GM23248 (cell line): Measurements from ENCODE around the gene ZNF521. TPM values are rescaled to one million over a fixed set of nuclear protein-coding genes. Genes with fewer than 3 reads are reported as not detected.

Source experiments
- DNase-seq: peaks from one replicate; pipeline ENCODE4 v3.0.0-alpha.2; 2015
- H2AFZ ChIP-seq: fragments of 200-600 bp; sonication (generic); 2 replicates; pipeline ENCODE4 v1.6.1; 2016; ENCODE audit warnings: antibody characterized with exemption
- H3F3A ChIP-seq: fragments of 200-600 bp; sonication (generic); 2 replicates; pipeline ENCODE4 v1.6.1; 2016; ENCODE audit warnings: mild to moderate bottlenecking, antibody characterized with exemption, mixed run types; ENCODE audit not compliant: insufficient read depth
- H3K27ac ChIP-seq: fragments of 200-600 bp; sonication (generic); 2 replicates; pipeline ENCODE4 v1.5.1; 2016; ENCODE audit warnings: mild to moderate bottlenecking
- H3K27me3 ChIP-seq: fragments of 200-600 bp; sonication (generic); replicated peaks from 2 replicates; pipeline ENCODE4 v1.6.1; 2016; ENCODE audit warnings: mild to moderate bottlenecking; ENCODE audit not compliant: insufficient read depth
- H3K36me3 ChIP-seq: fragments of 200-600 bp; sonication (generic); 2 replicates; pipeline ENCODE4 v1.6.1; 2016; ENCODE audit warnings: low read depth, mild to moderate bottlenecking
- H3K4me1 ChIP-seq: fragments of 200-600 bp; sonication (generic); 2 replicates; pipeline ENCODE4 v1.6.1; 2016; ENCODE audit warnings: mild to moderate bottlenecking; ENCODE audit not compliant: insufficient read depth
- H3K4me2 ChIP-seq: fragments of 200-600 bp; sonication (generic); one replicate; pipeline ENCODE4 v1.6.1; 2016; ENCODE audit warnings: mild to moderate bottlenecking; ENCODE audit not compliant: unreplicated experiment
- H3K4me3 ChIP-seq: fragments of 200-600 bp; sonication (generic); 2 replicates; pipeline ENCODE4 v1.5.1; 2016; ENCODE audit warnings: mild to moderate bottlenecking
- H3K79me2 ChIP-seq: fragments of 200-600 bp; sonication (generic); 2 replicates; pipeline ENCODE4 v1.6.1; 2016; ENCODE audit warnings: mild to moderate bottlenecking; ENCODE audit not compliant: insufficient read depth
- H3K9ac ChIP-seq: fragments of 200-600 bp; sonication (generic); 2 replicates; pipeline ENCODE4 v1.6.1; 2016; ENCODE audit warnings: mild to moderate bottlenecking
- H3K9me2 ChIP-seq: fragments of 200-600 bp; sonication (generic); 2 replicates; pipeline ENCODE4 v1.6.1; 2016; ENCODE audit warnings: mixed run types, mild to moderate bottlenecking, moderate library complexity; ENCODE audit not compliant: insufficient read depth
- H3K9me3 ChIP-seq: fragments of 200-600 bp; sonication (generic); one replicate; pipeline ENCODE4 v1.6.1; 2017; ENCODE audit warnings: low read depth
- H4K20me1 ChIP-seq: fragments of 200-600 bp; sonication (generic); 2 replicates; pipeline ENCODE4 v1.6.0; 2016; ENCODE audit not compliant: insufficient read depth
- EZH2 ChIP-seq: fragments of 200-600 bp; sonication (generic); IDR thresholded peaks from 2 replicates; pipeline ENCODE4 v1.6.1; 2018; ENCODE audit warnings: antibody characterized with exemption, mild to moderate bottlenecking; ENCODE audit not compliant: insufficient read depth, poor library complexity, severe bottlenecking
- EZH2phosphoT487 ChIP-seq: fragments of 200-600 bp; sonication (generic); IDR thresholded peaks from 2 replicates; pipeline ENCODE4 v1.6.1; 2018; ENCODE audit warnings: antibody characterized with exemption, moderate library complexity, mild to moderate bottlenecking, low read depth; ENCODE audit not compliant: insufficient read depth
- WGBS, 2 experiments: methylation state at CpG; one replicate each; pipeline ENCODE4 v1.1.6; 2015 to 2017; ENCODE audit warnings: low lambda C conversion rate in 2 of 2, low coverage in 1 of 2; ENCODE audit errors: missing lambda C conversion rate in 2 of 2; 5-methylcytosine and 5-hydroxymethylcytosine counted together
- in situ Hi-C: fragments of 300-500 bp; cut with MboI; formaldehyde crosslinking; loops from 2 replicates; pipeline ENCODE4 v1.15.0; 2020
- polyA plus RNA-seq: library from polyadenylated mRNA; unstranded; fragments of >200 nt; fragmentation: Nextera tagmentation; extraction: Ambion mirVana; gene quantifications from 2 replicates; pipeline ENCODE4 v1.2.1, GENCODE V29; 2016
- total RNA-seq: library from RNA; depleted of rRNA; stranded (reverse); fragments of >200 nt; shearing (Covaris generic); gene quantifications from 2 replicates; pipeline ENCODE4 v1.2.3, GENCODE V29; 2014

Gene ZNF521
- total and polyA plus RNA-seq, 2 experiments from 2014 or later, result 7.8 to 17.9 TPM

DNA sequence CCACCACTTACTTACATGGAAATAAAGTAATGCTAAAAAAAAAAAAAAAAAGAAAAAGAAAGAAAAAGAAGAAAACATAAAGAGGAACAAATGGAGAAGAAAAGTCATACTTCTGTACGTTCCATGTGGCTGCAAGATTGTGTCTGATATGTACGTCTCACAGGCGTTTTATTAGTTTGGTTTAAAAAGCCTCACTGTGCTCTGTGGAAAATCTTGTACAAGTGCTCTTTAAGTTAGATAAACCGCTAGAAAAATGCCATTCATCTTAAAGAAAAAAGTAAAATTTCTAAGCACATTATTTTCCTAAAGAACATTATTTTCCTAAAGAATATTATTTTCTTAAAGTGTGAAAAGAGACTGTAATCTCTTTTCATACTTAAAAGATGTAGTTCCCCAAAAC is 165.1 kb downstream of the ZNF521 start:
- Histone ChIP-seq H3F3A (no peaks in the 10 kb centered on the region), H3K9me2 (no peaks in the 10 kb centered on the region), H3K4me2 (no peak overlapping the region), H3K4me3 (no peak overlapping the region), H2AFZ (no peak overlapping the region), H3K9me3 (no peaks in the 10 kb centered on the region), H3K36me3 (no peaks in the 10 kb centered on the region), H3K9ac (no peak overlapping the region), H3K4me1 (no peaks in the 10 kb centered on the region), H4K20me1 (no peaks in the 10 kb centered on the region), H3K27me3 (no peaks in the 10 kb centered on the region), H3K79me2 (no peaks in the 10 kb centered on the region), H3K27ac (no peak overlapping the region)
- DNase-seq, result no peak
- in situ Hi-C loops, result no loop called here
- TF ChIP-seq EZH2 (no peak), EZH2phosphoT487 (no peak)
- WGBS, 2 experiments, result 96 to 97% methylated on average over 4 of the region's 4 CpGs

DNA sequence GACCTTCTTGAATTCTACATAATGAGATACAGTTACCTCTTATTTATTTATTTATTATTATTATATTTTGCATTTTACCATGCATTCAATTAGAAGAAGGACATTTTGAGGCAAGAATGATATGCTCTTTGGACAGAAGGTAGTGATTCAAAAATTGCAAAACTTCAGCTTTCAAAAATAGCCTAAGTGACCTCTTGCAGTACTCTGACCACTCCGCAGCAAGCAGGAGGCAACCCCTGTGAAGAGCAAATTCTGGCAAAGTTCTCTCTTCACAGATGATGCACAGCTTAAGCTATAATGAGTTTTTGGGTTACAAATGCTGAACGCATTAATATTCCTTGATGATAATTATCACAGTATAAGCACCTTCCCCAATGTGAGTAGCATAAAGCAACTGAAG is 170.0 kb downstream of the ZNF521 start:
- no peak for DNase-seq
- no peak overlapping the region for H2AFZ ChIP-seq
- H3F3A ChIP-seq, result no peaks in the 10 kb centered on the region
- no peak overlapping the region for H3K9ac ChIP-seq
- no peak overlapping the region for H3K4me2 ChIP-seq
- 95 to 96% methylated on average over 2 of the region's 2 CpGs for WGBS, 2 experiments
- no peaks in the 10 kb centered on the region for H3K36me3 ChIP-seq
- no peaks in the 10 kb centered on the region for H3K9me2 ChIP-seq
- H3K27me3 ChIP-seq, result no peaks in the 10 kb centered on the region
- H3K4me1 ChIP-seq, result no peaks in the 10 kb centered on the region
- H3K79me2 ChIP-seq, result no peaks in the 10 kb centered on the region
- no peak overlapping the region for H3K4me3 ChIP-seq
- H3K27ac ChIP-seq, result no peak overlapping the region
- TF ChIP-seq EZH2 (no peak), EZH2phosphoT487 (no peak)
- no peaks in the 10 kb centered on the region for H4K20me1 ChIP-seq
- in situ Hi-C loops, result no loop called here
- no peaks in the 10 kb centered on the region for H3K9me3 ChIP-seq

DNA sequence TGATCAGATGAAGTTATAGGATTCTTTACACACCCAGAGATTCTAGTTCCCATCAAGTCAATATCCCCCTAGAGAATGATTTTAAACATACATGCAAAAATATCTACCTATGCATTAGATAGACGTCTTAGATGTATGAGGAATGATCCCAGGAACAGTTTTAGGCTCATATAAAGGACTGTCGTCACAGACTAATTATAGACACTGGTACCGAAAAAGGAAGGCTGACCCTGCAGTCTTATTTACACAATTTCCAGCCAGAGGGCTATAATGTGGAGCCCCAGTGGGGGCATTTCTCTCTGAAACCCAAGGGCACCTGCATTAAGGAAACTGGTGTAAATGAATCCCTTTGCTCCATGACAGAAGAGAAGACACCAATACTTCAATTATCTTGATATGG is 170.4 kb downstream of the ZNF521 start:
- H3K27me3 ChIP-seq, result no peaks in the 10 kb centered on the region
- H3K9ac ChIP-seq, result no peak overlapping the region
- in situ Hi-C loops, result no loop called here
- H3K27ac ChIP-seq, result no peak overlapping the region
- H3K4me3 ChIP-seq, result no peak overlapping the region
- no peaks in the 10 kb centered on the region for H3K9me3 ChIP-seq
- DNase-seq, result no peak
- H3K9me2 ChIP-seq, result no peaks in the 10 kb centered on the region
- H3K4me2 ChIP-seq, result no peak overlapping the region
- no peak overlapping the region for H2AFZ ChIP-seq
- H3K36me3 ChIP-seq, result no peaks in the 10 kb centered on the region
- TF ChIP-seq EZH2, result no peak
- H3K79me2 ChIP-seq, result no peaks in the 10 kb centered on the region
- H3F3A ChIP-seq, result no peaks in the 10 kb centered on the region
- 98% methylated on average over 3 of the region's 3 CpGs for WGBS, 2 experiments
- no peaks in the 10 kb centered on the region for H3K4me1 ChIP-seq
- H4K20me1 ChIP-seq, result no peaks in the 10 kb centered on the region

DNA sequence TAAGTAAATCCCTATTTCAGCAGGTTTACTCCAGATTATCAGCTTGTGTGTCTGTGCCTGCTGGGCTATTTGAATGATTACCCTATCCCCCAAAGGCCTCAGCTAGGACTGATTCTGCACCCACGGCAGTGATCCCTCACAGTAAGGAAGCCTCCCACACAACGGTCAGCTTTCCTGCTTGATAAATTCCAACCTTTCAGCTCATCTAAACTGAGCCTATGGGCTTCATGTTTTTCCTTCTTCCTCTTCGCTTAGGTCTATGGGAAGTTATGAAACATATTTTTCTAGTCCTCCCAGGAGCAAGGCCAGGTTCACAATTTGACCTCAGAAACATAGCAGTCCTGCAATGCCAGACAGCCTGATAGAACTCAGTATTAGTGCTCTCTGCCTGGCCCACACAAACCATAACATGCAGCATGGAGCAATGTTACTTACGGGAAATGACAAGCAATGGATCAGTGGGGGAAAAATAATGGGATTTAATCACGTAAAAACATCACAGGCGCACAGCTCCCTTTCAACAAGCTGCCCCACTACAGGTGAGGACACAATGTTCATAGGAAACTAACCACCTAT is 170.9 kb downstream of the ZNF521 start:
- Histone ChIP-seq H3K9me2 (no peaks in the 10 kb centered on the region), H3K9ac (no peak overlapping the region), H3K9me3 (no peaks in the 10 kb centered on the region), H3K27me3 (no peaks in the 10 kb centered on the region), H4K20me1 (no peaks in the 10 kb centered on the region), H2AFZ (no peak overlapping the region), H3K4me2 (no peak overlapping the region), H3K4me3 (no peak overlapping the region), H3K4me1 (no peaks in the 10 kb centered on the region), H3K36me3 (no peaks in the 10 kb centered on the region), H3F3A (no peaks in the 10 kb centered on the region), H3K27ac (no peak overlapping the region), H3K79me2 (no peaks in the 10 kb centered on the region)
- in situ Hi-C loops, result no loop called here
- TF ChIP-seq EZH2phosphoT487 (no peak), EZH2 (no peak)
- WGBS, 2 experiments, result 96 to 97% methylated on average over 6 of the region's 6 CpGs
- no peak for DNase-seq

DNA sequence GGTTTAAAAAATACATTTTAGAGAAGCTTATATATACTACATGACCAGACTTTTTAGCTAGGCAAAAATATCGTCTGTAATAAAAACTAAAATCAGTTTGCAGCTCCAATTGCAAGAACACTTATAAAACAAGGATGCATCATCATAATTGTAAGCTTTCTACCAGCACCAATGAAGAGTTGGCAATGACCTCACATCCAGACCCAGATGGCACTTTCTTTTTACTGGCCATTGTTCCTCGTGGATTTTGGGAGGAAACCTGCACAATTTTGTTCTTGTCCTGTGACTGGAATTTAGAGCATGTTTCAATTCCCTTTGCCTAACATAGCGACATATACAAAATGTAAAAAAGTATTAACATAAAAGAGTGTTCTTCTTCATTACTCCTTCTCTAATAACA is 174.3 kb downstream of the ZNF521 start:
- no peak for DNase-seq
- no peaks in the 10 kb centered on the region for H3K79me2 ChIP-seq
- in situ Hi-C loops, result no loop called here

More for the DNA sequence above, 174.3 kb downstream of the ZNF521 start:
- Histone ChIP-seq H3K27me3 (no peaks in the 10 kb centered on the region), H3K9ac (no peak overlapping the region), H3F3A (no peaks in the 10 kb centered on the region), H3K36me3 (no peaks in the 10 kb centered on the region), H3K9me3 (no peaks in the 10 kb centered on the region), H4K20me1 (no peaks in the 10 kb centered on the region), H3K4me2 (no peak overlapping the region), H3K4me3 (no peak overlapping the region), H2AFZ (no peak overlapping the region), H3K4me1 (no peaks in the 10 kb centered on the region), H3K27ac (no peak overlapping the region), H3K9me2 (no peaks in the 10 kb centered on the region)
- no peak for TF ChIP-seq EZH2
- no peak for TF ChIP-seq EZH2phosphoT487
- 69 to 71% methylated on average over 3 of the region's 3 CpGs for WGBS, 2 experiments
